Inferior parietal cortex (tissue), 1 donor: ENCODE data around the gene MPDZ.
"Not testable (repeated sequence)": the region's sequence is repeated elsewhere in the genome, so short reads cannot be mapped to it uniquely, and the experiment has no call there.

Experiments
- DNase-seq: peaks from one replicate; pipeline ENCODE4 v3.0.0-alpha.2; 2016; ENCODE audit errors: extremely low spot score

MPDZ gene

DNA sequence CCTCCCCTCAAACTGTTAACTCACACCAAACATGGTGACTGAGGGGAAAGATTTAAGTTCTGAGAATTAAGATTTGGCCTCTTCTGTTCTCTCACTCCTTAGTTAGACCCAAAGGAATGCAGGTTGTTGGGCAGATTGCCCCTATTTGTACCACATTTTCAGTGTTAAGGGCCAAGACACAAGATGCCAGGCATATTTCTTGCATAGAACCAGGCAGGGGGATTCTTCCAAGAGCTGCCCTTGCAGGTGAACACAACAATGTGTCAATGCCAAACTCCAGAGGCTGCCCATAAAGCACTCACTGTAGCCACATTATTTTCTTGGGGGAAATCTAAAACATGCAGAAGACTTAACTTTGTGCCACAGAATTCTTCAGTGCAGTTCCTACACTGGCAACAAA, 14.7 kb downstream of the MPDZ start:
- no peak for DNase-seq

GRCh38 chr9:13263511-13263910, 16.0 kb downstream of the MPDZ start:
- DNase-seq = no peak

GRCh38 chr9:13252852-13253251, 26.6 kb downstream of the MPDZ start:
- no peak for DNase-seq

- no peak for DNase-seq
Measured at GRCh38 chr9:13244181-13244580, 35.3 kb downstream of the MPDZ start.

GRCh38 chr9:13241283-13241682, 38.2 kb downstream of the MPDZ start:
- DNase-seq = no peak

GRCh38 chr9:13239660-13240059, 39.8 kb downstream of the MPDZ start:
- no peak for DNase-seq

- DNase-seq = no peak
Measured at GRCh38 chr9:13239208-13239607, 40.3 kb downstream of the MPDZ start.

GRCh38 chr9:13234932-13235331, 44.6 kb downstream of the MPDZ start:
- DNase-seq = no peak

DNA sequence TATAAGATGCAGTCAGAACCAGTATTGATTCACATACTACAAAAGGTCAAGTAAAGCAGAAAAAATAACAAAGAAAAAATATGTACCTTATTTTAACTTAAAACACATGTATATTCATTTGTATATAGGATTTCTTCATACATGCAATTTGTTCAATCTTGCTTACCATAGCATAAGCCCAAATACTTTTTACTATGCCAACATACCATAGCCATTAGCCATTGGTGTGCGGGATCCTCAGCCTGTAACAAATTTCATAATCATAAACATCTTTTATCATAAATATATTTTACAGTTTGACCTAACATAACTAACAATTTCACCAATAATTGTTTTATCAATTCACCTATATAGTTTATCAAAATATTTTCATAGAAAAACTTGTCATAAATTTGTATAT, 51.1 kb downstream of the MPDZ start:
- DNase-seq = no peak

DNA sequence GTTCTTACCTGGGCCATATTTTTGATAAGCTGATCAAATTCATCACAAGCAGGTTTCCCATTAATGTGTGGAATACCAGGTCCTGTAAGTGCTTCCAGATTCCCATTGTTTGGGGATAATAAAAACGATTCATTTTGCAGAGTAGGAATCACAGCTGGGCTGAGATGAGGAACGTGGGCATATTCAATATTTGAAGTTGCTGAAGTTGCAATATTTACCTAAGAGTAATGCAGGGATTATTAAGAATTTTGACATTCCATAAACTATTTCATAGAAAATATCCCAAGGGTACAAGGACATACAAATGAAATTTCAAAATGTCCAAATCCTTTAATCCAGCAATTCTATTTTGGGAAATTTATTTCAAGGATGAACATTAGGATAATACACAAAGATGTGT, 55.1 kb downstream of the MPDZ start:
- no peak for DNase-seq

GRCh38 chr9:13222733-13223132, 56.8 kb downstream of the MPDZ start:
- not testable (repeated sequence) for DNase-seq

- DNase-seq = no peak
Measured at GRCh38 chr9:13221741-13222140, 57.8 kb downstream of the MPDZ start.

- DNase-seq = no peak
Measured at GRCh38 chr9:13220837-13221236, 58.7 kb downstream of the MPDZ start.

GRCh38 chr9:13215791-13216554, 63.5 kb downstream of the MPDZ start:
- DNase-seq = no peak

DNA sequence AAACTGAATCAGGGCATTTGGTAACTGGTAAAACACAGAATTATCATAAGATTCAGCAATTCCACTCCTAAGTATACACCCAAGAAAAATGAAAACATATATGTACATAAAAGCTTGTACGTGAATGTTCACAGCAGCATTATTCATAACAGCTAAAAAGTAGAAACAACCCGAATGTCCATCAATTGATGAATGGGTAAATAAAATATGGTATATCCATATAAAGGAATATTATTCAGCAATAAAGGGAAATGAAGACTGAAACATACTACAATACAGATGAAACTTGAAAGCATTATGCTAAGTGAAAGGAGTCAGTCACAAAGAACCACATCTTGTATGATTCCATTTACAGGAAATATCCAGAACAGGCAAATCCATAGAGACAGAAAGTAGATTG, 65.5 kb downstream of the MPDZ start:
- DNase-seq = no peak

DNA sequence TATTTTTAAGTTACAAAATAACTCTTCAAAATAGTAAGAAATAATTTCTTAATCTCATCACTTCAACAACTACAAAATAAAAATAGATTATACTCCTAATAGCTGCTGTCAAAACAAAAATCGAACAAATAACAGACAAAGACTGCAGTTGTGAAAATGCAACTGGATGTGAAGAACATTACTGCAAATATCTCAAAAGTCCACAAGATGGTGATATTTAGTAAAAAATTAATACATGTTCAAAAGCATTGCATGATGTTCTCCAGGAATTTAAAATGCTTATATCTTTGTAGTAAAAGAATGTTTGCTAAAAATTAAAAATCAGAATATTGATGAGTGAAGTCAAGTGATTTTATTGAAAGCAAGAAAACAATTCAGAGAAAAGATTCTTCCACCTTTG, 66.2 kb downstream of the MPDZ start:
- no peak for DNase-seq

- DNase-seq = no peak
Measured at GRCh38 chr9:13210306-13210705, 69.2 kb downstream of the MPDZ start.

DNA sequence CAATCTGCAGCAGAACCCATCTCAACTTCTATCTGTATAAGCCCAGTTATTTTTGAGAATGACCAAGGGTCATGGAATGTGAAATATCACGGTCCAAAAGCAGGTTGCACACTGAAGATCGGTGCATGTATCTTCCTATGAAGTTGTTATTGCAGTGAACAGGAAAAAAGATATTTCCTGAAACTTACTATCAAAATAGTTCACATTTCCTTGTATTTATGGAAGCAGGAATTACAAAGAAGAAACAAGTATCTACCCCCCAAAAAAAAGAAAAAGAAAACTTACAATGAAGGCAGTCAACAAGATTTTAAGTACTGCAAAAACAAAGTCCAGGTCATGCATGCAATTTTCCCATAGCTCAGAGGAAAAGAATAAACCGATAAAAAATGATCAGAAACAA, 70.0 kb downstream of the MPDZ start:
- no peak for DNase-seq

DNA sequence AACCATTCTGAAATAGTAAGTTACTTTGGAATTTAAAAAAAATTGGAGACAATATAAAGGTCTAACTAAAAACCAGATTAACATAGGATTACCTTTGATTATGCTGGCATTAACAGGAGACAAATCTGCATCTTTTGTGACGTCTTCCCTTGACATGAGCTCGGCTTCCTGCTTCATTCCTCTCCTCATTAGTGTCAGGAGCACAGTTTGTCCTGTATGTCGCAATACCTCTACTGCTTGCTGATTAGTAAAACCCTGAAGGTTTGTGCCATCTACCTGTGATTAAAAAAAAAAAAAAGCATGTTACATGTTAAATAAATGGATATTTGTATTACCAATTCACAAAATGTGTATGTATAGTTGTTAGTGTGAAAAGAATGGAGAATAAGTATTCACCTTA, 73.7 kb downstream of the MPDZ start:
- no peak for DNase-seq

- DNase-seq = no peak
Measured at GRCh38 chr9:13190040-13190439, 89.5 kb downstream of the MPDZ start.

- DNase-seq = no peak
Measured at GRCh38 chr9:13189362-13189761, 90.1 kb downstream of the MPDZ start.

- no peak for DNase-seq
Measured at GRCh38 chr9:13186774-13187173, 92.7 kb downstream of the MPDZ start.

DNA sequence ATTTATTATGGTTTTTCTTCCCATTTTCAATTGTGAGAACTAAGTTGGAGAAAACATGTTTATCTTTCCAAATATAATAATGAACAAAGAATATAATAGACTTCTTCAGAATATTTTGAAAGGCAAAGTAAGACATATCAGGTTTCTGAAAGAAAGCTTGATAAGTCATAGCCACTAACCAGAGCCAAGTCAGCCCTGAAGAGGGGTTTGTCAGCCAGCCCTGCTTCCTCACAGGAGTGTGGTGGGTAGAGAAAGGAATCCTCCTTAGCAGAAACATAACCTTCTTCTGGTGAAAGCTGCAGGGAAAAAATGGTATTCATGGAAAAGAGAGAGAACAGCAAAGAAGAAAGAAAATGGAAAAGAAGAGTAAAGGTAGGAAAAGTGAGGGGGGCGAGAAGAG, 93.4 kb downstream of the MPDZ start:
- DNase-seq = no peak

DNA sequence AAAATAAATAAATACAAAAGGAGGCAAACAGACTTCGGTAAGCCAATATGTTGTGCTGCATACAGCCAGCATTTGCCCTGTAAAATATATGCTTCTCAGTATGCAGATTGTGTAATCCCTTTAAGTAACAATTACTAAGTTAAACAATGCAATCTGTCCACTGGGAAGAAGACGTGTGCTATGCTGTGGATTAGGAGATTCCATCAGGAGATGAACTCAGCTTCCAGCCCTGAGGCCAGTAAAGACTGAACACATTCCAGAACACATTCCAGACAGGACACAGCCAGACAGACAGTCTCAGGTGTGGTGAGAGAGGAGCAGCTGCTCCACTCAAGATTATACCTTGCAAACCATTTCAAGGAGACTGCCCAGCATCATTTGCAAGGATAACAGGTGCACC, 97.8 kb downstream of the MPDZ start:
- DNase-seq = no peak
